Left lung (tissue), 10 donors: Measurements from ENCODE around the gene MTMR12. TPM values are rescaled to one million over a fixed set of nuclear protein-coding genes. Genes with fewer than 3 reads are reported as not detected.

Experiments
- ATAC-seq: fragments of 200-7000 bp; cut with Tn5 transposase; one replicate; pipeline ENCODE4 v1.9.1; 2020; ENCODE audit warnings: moderate library complexity
- DNase-seq, 4 donors: peaks; one replicate each; pipeline ENCODE4 v3.0.0-alpha.2; 2013 to 2020
- H3K27ac ChIP-seq, 2 donors: fragments of 200-600 bp; sonication (generic) in 1 of 2; one replicate each; pipeline versions ENCODE4 v1.5.0 to v1.8.0; 2020 to 2021
- H3K27me3 ChIP-seq, 2 donors: fragments of 200-600 bp; sonication (generic) in 1 of 2; one replicate each; pipeline versions ENCODE4 v1.5.0 to v1.8.0; 2020 to 2021
- H3K36me3 ChIP-seq, 2 donors: fragments of 200-600 bp; sonication (generic) in 1 of 2; one replicate each; pipeline versions ENCODE4 v1.5.0 to v1.8.0; 2020 to 2021
- H3K4me1 ChIP-seq, 2 donors: fragments of 200-600 bp; one replicate each; pipeline ENCODE4 v1.8.0; 2021
- H3K4me3 ChIP-seq, 2 donors: fragments of 200-600 bp; sonication (generic) in 1 of 2; one replicate each; pipeline versions ENCODE4 v1.5.0 to v1.8.0; 2020 to 2021; ENCODE audit warnings: mild to moderate bottlenecking in 1 of 2
- H3K9me3 ChIP-seq, 2 donors: fragments of 200-600 bp; sonication (generic) in 1 of 2; one replicate each; pipeline versions ENCODE4 v1.5.0 to v1.8.0; 2020 to 2021
- intact Hi-C, 2 donors: fragments of 100-400 bp; cut with DNase I; formaldehyde crosslinking; loops; one replicate each; pipeline versions ENCODE4 v1.11.2 to v1.14.2; 2022
- polyA plus RNA-seq, 6 donors: library from polyadenylated mRNA; unstranded; fragments of 120-200 nt; gene quantifications; one replicate each; pipeline ENCODE4 v1.2.1, GENCODE V29; 2013; ENCODE audit not compliant: insufficient read length in 6 of 6
- total RNA-seq, 2 donors: library from RNA; stranded (reverse); fragmentation: NEBNext Ultra II Directional; extraction: Animal tissue kit (Norgen Biotek cat#: 25700); gene quantifications; one replicate each; pipeline ENCODE4 v1.2.1, GENCODE V29; 2021
- TF ChIP-seq, protein P1 (sequence below), 2 donors: fragments of 200-600 bp; sonication (generic) in 1 of 2; IDR thresholded peaks; one replicate each; pipeline versions ENCODE4 v1.5.0 to v1.8.0; 2021; ENCODE audit warnings: antibody characterized with exemption in 2 of 2
- donor health status: DM: no; HTN: yes; CAD: no.
- donor health status: DM: no; HTN: no; CAD: no.

Gene MTMR12
- total and polyA plus RNA-seq, 8 donors: 27.9 to 39.0 (median 34.4) TPM

GRCh38 chr5:32230356-32231099 is 82.2 kb downstream of the MTMR12 start:
- ATAC-seq: no peak
- DNase-seq: peak in 1 of 4 donors; percentile 48
- no peaks in the 10 kb centered on the region for H3K9me3 ChIP-seq
- peaks cover 0 to 19% of the 10 kb centered on the region in 2 donors for H3K36me3 ChIP-seq
- no peaks in the 10 kb centered on the region for H3K27me3 ChIP-seq
- H3K4me3 ChIP-seq: no peak overlapping the region
- TF ChIP-seq, protein P1, sequence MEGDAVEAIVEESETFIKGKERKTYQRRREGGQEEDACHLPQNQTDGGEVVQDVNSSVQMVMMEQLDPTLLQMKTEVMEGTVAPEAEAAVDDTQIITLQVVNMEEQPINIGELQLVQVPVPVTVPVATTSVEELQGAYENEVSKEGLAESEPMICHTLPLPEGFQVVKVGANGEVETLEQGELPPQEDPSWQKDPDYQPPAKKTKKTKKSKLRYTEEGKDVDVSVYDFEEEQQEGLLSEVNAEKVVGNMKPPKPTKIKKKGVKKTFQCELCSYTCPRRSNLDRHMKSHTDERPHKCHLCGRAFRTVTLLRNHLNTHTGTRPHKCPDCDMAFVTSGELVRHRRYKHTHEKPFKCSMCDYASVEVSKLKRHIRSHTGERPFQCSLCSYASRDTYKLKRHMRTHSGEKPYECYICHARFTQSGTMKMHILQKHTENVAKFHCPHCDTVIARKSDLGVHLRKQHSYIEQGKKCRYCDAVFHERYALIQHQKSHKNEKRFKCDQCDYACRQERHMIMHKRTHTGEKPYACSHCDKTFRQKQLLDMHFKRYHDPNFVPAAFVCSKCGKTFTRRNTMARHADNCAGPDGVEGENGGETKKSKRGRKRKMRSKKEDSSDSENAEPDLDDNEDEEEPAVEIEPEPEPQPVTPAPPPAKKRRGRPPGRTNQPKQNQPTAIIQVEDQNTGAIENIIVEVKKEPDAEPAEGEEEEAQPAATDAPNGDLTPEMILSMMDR (IDR thresholded peaks at IDR 0.05): no peak
- H3K4me1 ChIP-seq: peaks cover 20 to 44% of the 10 kb centered on the region in 2 donors
- intact Hi-C loops: no loop called here
- peak overlapping the region in 1 of 2 donors; percentile 31 for H3K27ac ChIP-seq

DNA sequence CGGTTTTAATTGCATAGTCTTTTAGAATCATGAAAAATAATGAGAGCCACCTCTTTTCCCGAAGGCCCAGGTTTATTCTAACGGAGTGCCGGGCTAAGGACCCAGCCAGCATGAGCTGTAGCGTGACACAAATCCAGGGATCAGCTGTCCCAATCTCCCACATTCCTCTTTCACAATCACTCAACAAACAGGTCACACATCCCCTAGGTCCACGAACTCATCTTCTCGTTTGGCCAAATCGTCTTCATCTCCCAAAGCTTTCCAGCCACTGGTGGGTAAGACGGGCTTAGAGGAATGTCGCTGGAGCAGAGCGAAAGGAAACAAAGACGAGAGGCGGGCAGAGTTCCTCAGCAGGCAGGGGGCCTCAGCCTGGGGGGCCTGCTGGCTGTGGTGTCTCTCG is 83.2 kb downstream of the MTMR12 start:
- H3K9me3 ChIP-seq: no peaks in the 10 kb centered on the region
- peaks cover 0 to 17% of the 10 kb centered on the region in 2 donors for H3K36me3 ChIP-seq
- DNase-seq (no peak), ATAC-seq (no peak)
- H3K4me1 ChIP-seq: peaks cover 20 to 39% of the 10 kb centered on the region in 2 donors
- intact Hi-C loops: no loop called here
- TF ChIP-seq, protein P1 (IDR thresholded peaks at IDR 0.05): no peak
- no peaks in the 10 kb centered on the region for H3K27me3 ChIP-seq
- H3K4me3 ChIP-seq: no peak overlapping the region
- no peak overlapping the region for H3K27ac ChIP-seq

- Histone ChIP-seq H3K4me3 (no peak overlapping the region), H3K9me3 (no peaks in the 10 kb centered on the region), H3K27ac (no peak overlapping the region), H3K36me3 (peaks cover 0 to 17% of the 10 kb centered on the region in 2 donors), H3K4me1 (peaks cover 13 to 36% of the 10 kb centered on the region in 2 donors), H3K27me3 (no peaks in the 10 kb centered on the region)
- TF ChIP-seq, protein P1 (IDR thresholded peaks at IDR 0.05): no peak
- intact Hi-C loops: no loop called here
- ATAC-seq: no peak
- no peak for DNase-seq
These were observed 83.9 kb downstream of the MTMR12 start for GRCh38 chr5:32228816-32229215.

GRCh38 chr5:32225445-32225844 is 87.3 kb downstream of the MTMR12 start:
- H3K4me3 ChIP-seq: no peak overlapping the region
- intact Hi-C loops: no loop called here
- ATAC-seq (peak; percentile 48), DNase-seq (no peak)
- H3K27ac ChIP-seq: peak overlapping the region in 1 of 2 donors; percentile 33
- H3K9me3 ChIP-seq: no peaks in the 10 kb centered on the region
- H3K4me1 ChIP-seq: peaks cover 0 to 5% of the 10 kb centered on the region in 2 donors
- H3K36me3 ChIP-seq: peaks cover 0 to 17% of the 10 kb centered on the region in 2 donors
- H3K27me3 ChIP-seq: no peaks in the 10 kb centered on the region
- TF ChIP-seq, protein P1 (IDR thresholded peaks at IDR 0.05): no peak

GRCh38 chr5:32223972-32224609 is 88.6 kb downstream of the MTMR12 start:
- no peaks in the 10 kb centered on the region for H3K27me3 ChIP-seq
- TF ChIP-seq, protein P1 (IDR thresholded peaks at IDR 0.05): no peak
- intact Hi-C loops: no loop called here
- H3K27ac ChIP-seq: peak overlapping the region; percentile 11 to 19
- H3K4me1 ChIP-seq: peaks cover 0 to 4% of the 10 kb centered on the region in 2 donors
- peaks cover 0 to 5% of the 10 kb centered on the region in 2 donors for H3K36me3 ChIP-seq
- DNase-seq (no peak), ATAC-seq (peak; percentile 82)
- H3K9me3 ChIP-seq: no peaks in the 10 kb centered on the region
- H3K4me3 ChIP-seq: no peak overlapping the region
